ENCODE results near the gene PPP1R9A.

PPP1R9A gene

DNA sequence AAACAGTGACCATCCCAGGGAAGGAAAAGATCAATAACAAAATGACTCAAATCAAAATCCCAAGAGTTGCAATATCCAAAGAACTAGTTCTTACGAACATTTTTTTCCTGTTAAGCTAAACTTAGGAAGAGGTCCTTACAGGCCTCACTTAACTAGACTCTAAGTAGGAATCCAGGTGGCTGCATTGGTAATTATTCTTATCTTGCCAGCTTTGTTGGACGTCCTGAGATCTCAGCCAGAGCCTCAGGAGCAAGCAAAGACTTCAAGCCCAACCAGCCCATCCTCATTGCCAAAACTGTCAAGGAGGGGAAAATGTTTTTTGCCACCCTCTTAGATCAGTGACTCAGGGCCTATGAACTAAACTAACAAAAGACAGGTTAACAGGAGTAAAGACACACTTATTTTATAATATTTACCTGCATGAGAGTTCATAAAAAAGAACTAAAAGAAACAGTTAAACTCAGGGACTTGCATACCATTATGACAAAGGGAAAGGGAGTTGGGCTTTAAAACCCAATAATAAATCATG, 18.3 kb upstream of the PPP1R9A start:
- H3K27me3 ChIP-seq (ENCODE audit: insufficient read depth, poor library complexity, severe bottlenecking), result no peaks in the 10 kb centered on the region
- no peak overlapping the region for H3K27ac ChIP-seq (ENCODE audit: poor library complexity, severe bottlenecking)
- ATAC-seq (ENCODE audit: low read depth) (no peak), DNase-seq (ENCODE audit: low spot score) (no peak)
- H3K4me3 ChIP-seq (ENCODE audit: severe bottlenecking), result no peak overlapping the region
- H3K9me3 ChIP-seq (ENCODE audit: severe bottlenecking), result no peaks in the 10 kb centered on the region
- no peaks in the 10 kb centered on the region for H3K36me3 ChIP-seq (ENCODE audit: low read depth)
- TF ChIP-seq, protein P1, sequence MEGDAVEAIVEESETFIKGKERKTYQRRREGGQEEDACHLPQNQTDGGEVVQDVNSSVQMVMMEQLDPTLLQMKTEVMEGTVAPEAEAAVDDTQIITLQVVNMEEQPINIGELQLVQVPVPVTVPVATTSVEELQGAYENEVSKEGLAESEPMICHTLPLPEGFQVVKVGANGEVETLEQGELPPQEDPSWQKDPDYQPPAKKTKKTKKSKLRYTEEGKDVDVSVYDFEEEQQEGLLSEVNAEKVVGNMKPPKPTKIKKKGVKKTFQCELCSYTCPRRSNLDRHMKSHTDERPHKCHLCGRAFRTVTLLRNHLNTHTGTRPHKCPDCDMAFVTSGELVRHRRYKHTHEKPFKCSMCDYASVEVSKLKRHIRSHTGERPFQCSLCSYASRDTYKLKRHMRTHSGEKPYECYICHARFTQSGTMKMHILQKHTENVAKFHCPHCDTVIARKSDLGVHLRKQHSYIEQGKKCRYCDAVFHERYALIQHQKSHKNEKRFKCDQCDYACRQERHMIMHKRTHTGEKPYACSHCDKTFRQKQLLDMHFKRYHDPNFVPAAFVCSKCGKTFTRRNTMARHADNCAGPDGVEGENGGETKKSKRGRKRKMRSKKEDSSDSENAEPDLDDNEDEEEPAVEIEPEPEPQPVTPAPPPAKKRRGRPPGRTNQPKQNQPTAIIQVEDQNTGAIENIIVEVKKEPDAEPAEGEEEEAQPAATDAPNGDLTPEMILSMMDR (IDR thresholded peaks at IDR 0.05; ENCODE audit: poor library complexity, severe bottlenecking), result no peak
- H3K4me1 ChIP-seq (ENCODE audit: insufficient read depth, poor library complexity, severe bottlenecking), result no peaks in the 10 kb centered on the region

DNA sequence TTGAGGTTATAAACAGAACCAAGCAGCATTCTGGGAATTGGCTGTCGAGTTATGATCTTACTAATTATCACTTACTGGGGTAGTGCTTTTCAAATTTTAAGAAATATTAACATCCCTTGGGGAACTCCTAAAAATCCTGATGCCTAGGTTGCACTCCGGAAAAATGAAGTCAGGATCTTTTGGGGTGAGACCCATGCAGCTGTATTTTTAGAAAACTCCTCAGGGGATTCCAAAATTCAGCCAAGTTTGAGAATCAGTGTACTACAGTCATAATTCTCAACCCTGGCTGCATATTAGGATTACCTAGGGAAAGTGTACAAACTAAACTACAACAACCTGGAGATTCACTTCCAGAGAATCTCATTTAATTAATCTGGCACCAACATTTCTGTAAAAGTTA, 17.2 kb upstream of the PPP1R9A start:
- Histone ChIP-seq H3K4me1 (ENCODE audit: insufficient read depth, poor library complexity, severe bottlenecking) (no peaks in the 10 kb centered on the region), H3K4me3 (ENCODE audit: severe bottlenecking) (no peak overlapping the region), H3K27ac (ENCODE audit: poor library complexity, severe bottlenecking) (no peak overlapping the region), H3K27me3 (ENCODE audit: insufficient read depth, poor library complexity, severe bottlenecking) (no peaks in the 10 kb centered on the region), H3K9me3 (ENCODE audit: severe bottlenecking) (no peaks in the 10 kb centered on the region), H3K36me3 (ENCODE audit: low read depth) (no peaks in the 10 kb centered on the region)
- TF ChIP-seq, protein P1 (IDR thresholded peaks at IDR 0.05; ENCODE audit: poor library complexity, severe bottlenecking), result no peak
- DNase-seq (ENCODE audit: low spot score) (no peak), ATAC-seq (ENCODE audit: low read depth) (no peak)

DNA sequence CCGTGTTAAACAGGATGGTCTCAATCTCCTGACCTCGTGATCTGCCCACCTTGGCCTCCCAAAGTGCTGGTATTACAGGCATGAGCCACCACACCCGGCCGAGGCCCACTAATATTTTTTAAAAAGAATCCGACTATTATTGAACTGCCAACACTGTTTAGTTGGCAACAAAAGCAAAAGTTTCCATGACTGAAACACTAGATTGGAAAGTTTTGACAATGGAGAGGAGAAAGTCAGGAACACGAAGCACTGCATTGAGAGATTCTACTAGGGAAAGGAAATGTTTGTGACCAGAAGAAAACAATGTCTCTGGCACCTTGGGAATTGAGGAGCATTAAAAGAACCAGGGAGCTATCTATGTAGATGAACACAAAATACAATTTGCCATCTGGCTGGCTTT, 13.7 kb upstream of the PPP1R9A start:
- Histone ChIP-seq H3K9me3 (ENCODE audit: severe bottlenecking) (no peaks in the 10 kb centered on the region), H3K27ac (ENCODE audit: poor library complexity, severe bottlenecking) (no peak overlapping the region), H3K4me3 (ENCODE audit: severe bottlenecking) (no peak overlapping the region), H3K4me1 (ENCODE audit: insufficient read depth, poor library complexity, severe bottlenecking) (no peaks in the 10 kb centered on the region), H3K27me3 (ENCODE audit: insufficient read depth, poor library complexity, severe bottlenecking) (no peaks in the 10 kb centered on the region), H3K36me3 (ENCODE audit: low read depth) (no peaks in the 10 kb centered on the region)
- ATAC-seq (ENCODE audit: low read depth) (no peak), DNase-seq (ENCODE audit: low spot score) (no peak)
- TF ChIP-seq, protein P1 (IDR thresholded peaks at IDR 0.05; ENCODE audit: poor library complexity, severe bottlenecking), result no peak

DNA sequence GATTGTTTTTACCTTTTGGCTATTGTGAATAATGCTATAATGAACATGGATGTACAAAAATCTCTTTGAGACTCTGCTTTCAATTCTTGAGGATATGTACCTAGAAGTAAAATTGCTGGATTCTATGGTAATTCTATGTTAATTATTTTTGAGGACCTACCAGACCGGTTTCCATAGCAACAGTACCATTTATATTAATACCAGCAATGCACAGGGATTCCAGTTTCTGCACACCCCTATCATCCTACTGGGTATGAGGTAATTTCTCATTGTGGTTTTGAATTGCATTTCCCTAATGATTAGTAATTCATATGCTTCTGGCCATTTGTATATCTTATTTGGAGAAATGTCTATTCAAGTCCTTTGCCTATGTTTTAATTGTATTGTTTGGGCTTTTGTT, 9.9 kb upstream of the PPP1R9A start:
- Histone ChIP-seq H3K27me3 (ENCODE audit: insufficient read depth, poor library complexity, severe bottlenecking) (peaks cover 3% of the 10 kb centered on the region), H3K27ac (ENCODE audit: poor library complexity, severe bottlenecking) (no peak overlapping the region), H3K36me3 (ENCODE audit: low read depth) (no peaks in the 10 kb centered on the region), H3K4me1 (ENCODE audit: insufficient read depth, poor library complexity, severe bottlenecking) (no peaks in the 10 kb centered on the region), H3K4me3 (ENCODE audit: severe bottlenecking) (no peak overlapping the region), H3K9me3 (ENCODE audit: severe bottlenecking) (no peaks in the 10 kb centered on the region)
- DNase-seq (ENCODE audit: low spot score), result no peak
- TF ChIP-seq, protein P1 (IDR thresholded peaks at IDR 0.05; ENCODE audit: poor library complexity, severe bottlenecking), result no peak
- ATAC-seq (ENCODE audit: low read depth), result no peak

DNA sequence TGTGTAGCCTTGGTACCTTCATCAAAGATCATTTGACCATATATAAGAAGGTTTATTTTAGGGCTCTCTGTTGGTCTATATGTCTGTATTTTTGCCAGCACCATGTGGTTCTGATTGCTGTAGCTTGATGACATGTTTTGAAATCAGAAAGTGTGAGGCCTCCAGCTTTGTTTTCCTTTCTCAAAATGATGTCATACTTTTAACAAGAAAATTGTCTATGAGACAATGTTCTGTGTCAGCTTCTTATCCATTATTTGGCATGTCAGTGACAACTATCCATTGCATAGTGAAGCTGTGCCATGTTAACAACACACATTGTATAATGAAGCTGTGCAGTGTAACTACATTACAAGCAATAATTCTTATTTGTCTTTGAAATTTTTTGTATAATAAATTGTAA, 9.1 kb upstream of the PPP1R9A start:
- ATAC-seq (ENCODE audit: low read depth) (no peak), DNase-seq (ENCODE audit: low spot score) (no peak)
- TF ChIP-seq, protein P1 (IDR thresholded peaks at IDR 0.05; ENCODE audit: poor library complexity, severe bottlenecking), result no peak
- H3K27me3 ChIP-seq (ENCODE audit: insufficient read depth, poor library complexity, severe bottlenecking), result peaks cover 6% of the 10 kb centered on the region
- no peaks in the 10 kb centered on the region for H3K4me1 ChIP-seq (ENCODE audit: insufficient read depth, poor library complexity, severe bottlenecking)
- no peak overlapping the region for H3K27ac ChIP-seq (ENCODE audit: poor library complexity, severe bottlenecking)
- no peaks in the 10 kb centered on the region for H3K9me3 ChIP-seq (ENCODE audit: severe bottlenecking)
- no peak overlapping the region for H3K4me3 ChIP-seq (ENCODE audit: severe bottlenecking)
- no peaks in the 10 kb centered on the region for H3K36me3 ChIP-seq (ENCODE audit: low read depth)

Data from RWPE2 (cell line).